Body of pancreas (tissue), 4 donors: ENCODE results near the gene RIMS1. TPM values are rescaled to one million over a fixed set of nuclear protein-coding genes. Genes with fewer than 3 reads are reported as not detected.

ENCODE experiments used
- ATAC-seq: fragments of 150-250 bp; one replicate; pipeline ENCODE4 v1.9.1; 2016
- DNase-seq, 4 donors: peaks; one replicate each; pipeline ENCODE4 v3.0.0-alpha.2; 2019
- H3K27ac ChIP-seq, 4 donors: fragments of 200-600 bp; sonication (generic); 1 replicate in 3 of 4; 2 replicates in 1 of 4; pipeline versions ENCODE4 v1.5.1 to v1.6.1; 2016 to 2019; ENCODE audit warnings: mild to moderate bottlenecking in 1 of 4, mixed read lengths in 1 of 4, moderate library complexity in 1 of 4
- H3K27me3 ChIP-seq, 2 donors: fragments of 200-600 bp; sonication (generic); one replicate each; pipeline ENCODE4 v1.6.0; 2016; ENCODE audit warnings: mild to moderate bottlenecking in 1 of 2
- H3K36me3 ChIP-seq, 2 donors: fragments of 200-600 bp; sonication (generic); replicated peaks in 1 of 2; 2 replicates each; pipeline ENCODE4 v1.5.1; 2016; ENCODE audit warnings: low read depth in 2 of 2; ENCODE audit not compliant: insufficient read depth in 1 of 2
- H3K4me1 ChIP-seq: fragments of 200-600 bp; sonication (generic); one replicate; pipeline ENCODE4 v1.6.0; 2016
- H3K4me3 ChIP-seq, 2 donors: fragments of 200-600 bp; sonication (generic); 1 replicate in 1 of 2; 2 replicates in 1 of 2; pipeline ENCODE4 v1.5.1; 2016 to 2019
- H3K9me3 ChIP-seq, 3 donors: fragments of 200-600 bp; sonication (generic); 1 replicate in 2 of 3; 2 replicates in 1 of 3; pipeline ENCODE4 v1.5.1; 2016
- POLR2A ChIP-seq, 3 donors: fragments of 450-650 bp; IDR thresholded peaks; one replicate each; pipeline ENCODE4 v1.6.1; 2016; ENCODE audit warnings: antibody characterized with exemption in 3 of 3, mild to moderate bottlenecking in 2 of 3
- WGBS, 2 donors: methylation state at CpG; one replicate each; pipeline ENCODE4 v1.1.5; 2017; 5-methylcytosine and 5-hydroxymethylcytosine counted together
- intact Hi-C: fragments of 100-400 bp; cut with DNase I; formaldehyde crosslinking; loops from one replicate; pipeline ENCODE4 v1.15.1; 2023
- total RNA-seq, 2 donors: library from RNA; depleted of rRNA; stranded (reverse); fragments of >200 nt; gene quantifications; one replicate each; pipeline ENCODE4 v1.1.0, GENCODE V29; 2016
- TF ChIP-seq, protein P1 (sequence below), 7 experiments: fragments of 450-650 bp in 4 of 7; fragments of 200-600 bp in 3 of 7; sonication (generic) in 3 of 7; IDR thresholded peaks; one replicate each; pipeline ENCODE4 v1.5.1; 2016 to 2019; ENCODE audit warnings: antibody characterized with exemption in 7 of 7

The RIMS1 gene
- total RNA-seq, 2 donors from 2014 or later = 0.78 to 5.9 TPM

DNA sequence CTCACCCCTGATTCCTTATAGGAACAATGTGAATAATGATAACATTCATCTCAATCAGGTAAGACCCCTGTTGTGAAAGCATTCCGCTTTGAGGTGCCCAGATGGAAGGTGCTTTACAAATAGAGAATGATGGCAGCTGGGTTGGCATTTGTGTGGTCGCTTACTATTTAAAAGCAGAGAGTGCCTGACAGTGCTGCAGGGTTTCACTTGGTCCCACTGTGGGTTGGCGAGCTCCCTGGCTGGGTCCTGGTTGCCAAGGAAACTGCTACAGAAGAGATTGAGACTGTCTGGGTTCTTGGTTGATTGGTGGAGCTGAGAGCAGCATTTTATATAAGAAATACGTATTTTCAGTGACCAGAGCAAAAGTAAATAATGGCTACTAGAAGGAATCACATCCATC lies 528.3 kb downstream of the RIMS1 start:
- Histone ChIP-seq H3K27ac (no peak overlapping the region), H3K4me1 (peaks cover 9% of the 10 kb centered on the region), H3K4me3 (no peak overlapping the region), H3K9me3 (no peaks in the 10 kb centered on the region), H3K27me3 (no peaks in the 10 kb centered on the region), H3K36me3 (no peaks in the 10 kb centered on the region)
- 84 to 85% methylated on average over 4 of the region's 4 CpGs for WGBS, 2 donors
- no peak for TF ChIP-seq POLR2A (IDR thresholded peaks at IDR 0.05)
- TF ChIP-seq, protein P1, sequence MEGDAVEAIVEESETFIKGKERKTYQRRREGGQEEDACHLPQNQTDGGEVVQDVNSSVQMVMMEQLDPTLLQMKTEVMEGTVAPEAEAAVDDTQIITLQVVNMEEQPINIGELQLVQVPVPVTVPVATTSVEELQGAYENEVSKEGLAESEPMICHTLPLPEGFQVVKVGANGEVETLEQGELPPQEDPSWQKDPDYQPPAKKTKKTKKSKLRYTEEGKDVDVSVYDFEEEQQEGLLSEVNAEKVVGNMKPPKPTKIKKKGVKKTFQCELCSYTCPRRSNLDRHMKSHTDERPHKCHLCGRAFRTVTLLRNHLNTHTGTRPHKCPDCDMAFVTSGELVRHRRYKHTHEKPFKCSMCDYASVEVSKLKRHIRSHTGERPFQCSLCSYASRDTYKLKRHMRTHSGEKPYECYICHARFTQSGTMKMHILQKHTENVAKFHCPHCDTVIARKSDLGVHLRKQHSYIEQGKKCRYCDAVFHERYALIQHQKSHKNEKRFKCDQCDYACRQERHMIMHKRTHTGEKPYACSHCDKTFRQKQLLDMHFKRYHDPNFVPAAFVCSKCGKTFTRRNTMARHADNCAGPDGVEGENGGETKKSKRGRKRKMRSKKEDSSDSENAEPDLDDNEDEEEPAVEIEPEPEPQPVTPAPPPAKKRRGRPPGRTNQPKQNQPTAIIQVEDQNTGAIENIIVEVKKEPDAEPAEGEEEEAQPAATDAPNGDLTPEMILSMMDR (IDR thresholded peaks at IDR 0.05) = no peak
- ATAC-seq (no peak), DNase-seq (no peak)
- intact Hi-C loops = loop anchor here (10.0 kb wide), 1 partner anchor 710 kb away; no protein-coding TSS in a partner anchor

DNA sequence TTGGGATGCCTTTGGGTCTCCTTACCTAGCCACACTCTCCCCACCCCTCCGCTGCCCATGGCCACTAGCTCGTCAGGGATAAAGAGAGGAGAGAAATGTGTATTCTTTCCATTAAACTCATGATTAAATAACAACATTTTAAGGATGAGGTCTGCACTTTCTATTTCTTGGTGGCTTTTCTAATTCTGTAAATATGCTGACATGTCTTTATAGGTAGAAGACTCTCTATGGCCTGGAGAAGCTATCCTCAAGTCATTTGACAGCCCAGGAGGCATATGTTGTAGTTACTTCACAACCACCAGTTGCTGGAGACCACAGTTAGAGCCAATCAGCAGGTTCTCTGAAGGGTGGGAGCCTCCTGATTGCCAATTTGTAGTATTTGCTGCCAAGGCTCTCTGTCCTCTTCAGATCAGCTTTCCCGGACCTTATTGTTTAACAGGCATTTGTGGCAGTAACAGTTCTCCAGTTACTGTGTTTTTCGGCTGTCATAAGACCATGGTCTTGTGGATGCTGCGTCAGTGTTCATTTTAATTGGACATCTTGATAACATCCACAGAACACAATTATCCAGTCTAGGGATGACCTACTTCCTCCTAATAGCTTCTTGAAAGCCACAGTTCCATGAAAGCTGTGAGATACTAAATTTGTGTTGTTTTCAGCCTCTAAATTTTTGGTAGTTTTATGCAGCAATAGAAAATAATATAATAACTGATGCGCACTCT lies 530.6 kb downstream of the RIMS1 start:
- no peaks in the 10 kb centered on the region for H3K36me3 ChIP-seq
- ATAC-seq = no peak
- H3K27me3 ChIP-seq = no peaks in the 10 kb centered on the region
- TF ChIP-seq, protein P1 (IDR thresholded peaks at IDR 0.05) = no peak
- TF ChIP-seq POLR2A (IDR thresholded peaks at IDR 0.05) = no peak
- no peak overlapping the region for H3K27ac ChIP-seq
- intact Hi-C loops = loop anchor here (10.0 kb wide), 1 partner anchor 708 kb away; no protein-coding TSS in a partner anchor
- H3K4me1 ChIP-seq = peaks cover 9% of the 10 kb centered on the region
- no peaks in the 10 kb centered on the region for H3K9me3 ChIP-seq
- DNase-seq = no peak
- no peak overlapping the region for H3K4me3 ChIP-seq
- WGBS, 2 donors = 84% methylated on average over 6 of the region's 6 CpGs

DNA sequence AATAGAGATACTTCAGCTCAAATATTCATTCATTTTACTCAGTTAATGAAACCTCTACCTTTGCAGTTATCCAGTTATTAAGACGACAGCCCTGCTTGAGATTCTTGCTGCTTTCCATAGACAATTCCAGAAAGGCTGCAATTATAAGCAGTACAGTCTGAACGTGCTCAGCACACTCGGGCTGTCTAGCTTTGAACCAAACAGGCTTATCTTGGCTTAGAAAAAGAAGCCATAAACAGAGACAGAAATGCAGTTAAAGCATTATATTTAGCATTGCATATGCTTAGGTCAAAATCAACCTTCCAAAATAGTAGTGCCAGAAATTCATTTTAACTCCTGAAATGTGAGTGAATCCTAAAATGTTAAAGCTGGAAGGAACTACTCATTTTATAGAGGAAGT lies 531.4 kb downstream of the RIMS1 start:
- ATAC-seq = no peak
- WGBS, 2 donors = 31 to 32% methylated on average over 3 of the region's 3 CpGs
- TF ChIP-seq, protein P1 (IDR thresholded peaks at IDR 0.05) = no peak
- no peak for TF ChIP-seq POLR2A (IDR thresholded peaks at IDR 0.05)
- Histone ChIP-seq H3K27me3 (no peaks in the 10 kb centered on the region), H3K4me1 (peaks cover 9% of the 10 kb centered on the region), H3K9me3 (no peaks in the 10 kb centered on the region), H3K4me3 (no peak overlapping the region), H3K36me3 (no peaks in the 10 kb centered on the region), H3K27ac (no peak overlapping the region)
- intact Hi-C loops = loop anchor here (10.0 kb wide), 1 partner anchor 707 kb away; no protein-coding TSS in a partner anchor
- DNase-seq = no peak

DNA sequence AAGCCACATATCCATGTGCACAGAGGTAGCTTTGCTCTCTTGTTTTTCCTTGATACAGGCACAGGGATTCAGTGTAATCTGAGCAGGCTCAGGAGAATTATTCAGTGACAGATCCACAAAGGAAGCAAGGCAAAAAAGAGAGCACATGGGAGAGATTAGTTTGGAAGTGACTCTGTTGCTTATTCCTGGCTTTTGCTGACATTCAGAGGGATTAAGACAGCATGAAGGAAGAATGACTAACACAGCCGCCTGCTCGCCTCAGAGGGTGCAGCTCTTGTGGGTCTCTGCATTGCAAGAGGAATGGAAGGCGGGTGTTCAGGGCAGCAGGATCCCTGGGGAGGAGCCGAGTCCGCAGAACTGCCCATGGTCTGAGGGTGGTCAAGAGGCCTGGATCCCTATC lies 532.1 kb downstream of the RIMS1 start:
- H3K4me1 ChIP-seq = peaks cover 5% of the 10 kb centered on the region
- DNase-seq = no peak
- intact Hi-C loops = loop anchor here (10.0 kb wide), 1 partner anchor 706 kb away; no protein-coding TSS in a partner anchor

More for the DNA sequence above, 532.1 kb downstream of the RIMS1 start:
- Histone ChIP-seq H3K27ac (no peak overlapping the region), H3K4me3 (no peak overlapping the region), H3K36me3 (no peaks in the 10 kb centered on the region), H3K27me3 (no peaks in the 10 kb centered on the region), H3K9me3 (no peaks in the 10 kb centered on the region)
- WGBS, 2 donors = 88% methylated on average over 5 of the region's 5 CpGs
- TF ChIP-seq, protein P1 (IDR thresholded peaks at IDR 0.05) = no peak
- TF ChIP-seq POLR2A (IDR thresholded peaks at IDR 0.05) = no peak
- ATAC-seq = no peak
